ENCODE measurements around the gene TUG1. TPM values are rescaled to one million over a fixed set of nuclear protein-coding genes. Genes with fewer than 3 reads are reported as not detected.

The TUG1 gene
- total and polyA plus RNA-seq, 2 donors (not counting 3 experiments of a cell fraction or from before 2014, with no cell fraction given): 77.1 to 85.9 TPM

- no peaks in the 10 kb centered on the region for H3K9me1 ChIP-seq (replicated peaks; ENCODE audit: control insufficient read depth, extremely low read depth, insufficient read depth, low read length)
- TF ChIP-seq EZH2 (IDR thresholded peaks at IDR 0.05; ENCODE audit: borderline replicate concordance, low read depth, low read length, severe bottlenecking) (no peak), CTCF (IDR thresholded peaks at IDR 0.05; ENCODE audit: extremely low read depth in 1 of 2, insufficient read depth in 1 of 2, low read depth in 1 of 2, low read length in 2 of 2) (peak in 1 of 2 donors; percentile 34)
- intact Hi-C loops (cut with micrococcal nuclease) (loop anchor here (1.0 to 5.0 kb wide), 2 partner anchors 202 to 285 kb away; no protein-coding TSS in a partner anchor), dilution Hi-C loops (cut with MboI; ENCODE audit: extremely low pct_ligation_motif_present, low sequenced_read_pairs) (no loop called here)
- H3K36me3 ChIP-seq (ENCODE audit: control insufficient read depth in 2 of 2, extremely low read depth in 1 of 2, insufficient read depth in 2 of 2, low read length in 2 of 2): peaks cover 20 to 47% of the 10 kb centered on the region in 2 experiments
- FAIRE-seq: no peak
- no peaks in the 10 kb centered on the region for H3K79me2 ChIP-seq (ENCODE audit: control insufficient read depth, insufficient read depth, low read length)
- peak; percentile 12 for DNase-seq (ENCODE audit: low read depth, low spot score)
- H3K4me3 ChIP-seq (replicated peaks in 1 of 3; ENCODE audit: insufficient read depth in 1 of 3, low read depth in 1 of 3, low read length in 3 of 3): no peak overlapping the region
- ChIA-PET CTCF (interaction anchor here (0.7 to 3.6 kb wide), 17 partner anchors 16 to 325 kb away, joined by 3 to 150 read pairs (median 7); partner anchors contain the start of genes MORC2, SELENOM, SMTN and TUG1), POLR2A (interaction anchor here (0.6 to 2.2 kb wide), 2 partner anchors 134 to 139 kb away, joined by 3 to 9 read pairs; partner anchors contain the start of gene SMTN)
- no TSS peak for BruUV-seq (replicated peaks)
- H3K9ac ChIP-seq (replicated peaks; ENCODE audit: extremely low read depth, insufficient read depth, low read length): no peak overlapping the region
- H4K20me1 ChIP-seq (replicated peaks; ENCODE audit: control insufficient read depth, extremely low read depth, insufficient read depth, low read length): no peaks in the 10 kb centered on the region
- no peaks in the 10 kb centered on the region for H3K27me3 ChIP-seq (ENCODE audit: control insufficient read depth in 2 of 2, insufficient read depth in 2 of 2, low read length in 2 of 2)
- H2AFZ ChIP-seq (ENCODE audit: low read depth, low read length): no peak overlapping the region
- H3K9me3 ChIP-seq (replicated peaks; ENCODE audit: control insufficient read depth, insufficient read depth, low read length): no peaks in the 10 kb centered on the region
- no peak overlapping the region for H3K4me2 ChIP-seq (ENCODE audit: insufficient read depth, low read length)
- no peak overlapping the region for H3K27ac ChIP-seq (ENCODE audit: insufficient read depth, low read depth, low read length)
- no peaks in the 10 kb centered on the region for H3K4me1 ChIP-seq (ENCODE audit: control insufficient read depth, extremely low read depth, insufficient read depth, low read length)
Observed at GRCh38 chr22:30947173-30947815, 21.8 kb upstream of the TUG1 start.
